Measurements from ENCODE around the gene ALPL.

GRCh38 chr1:21577324-21577723 is 68.1 kb downstream of the ALPL start:
- TF ChIP-seq CTCF (IDR thresholded peaks at IDR 0.05), result no peak
- TF ChIP-seq EP300 (IDR thresholded peaks at IDR 0.05), result no peak
